Left ventricle myocardium inferior (tissue), 1 donor: ENCODE measurements around the gene C7orf33. TPM values are rescaled to one million over a fixed set of nuclear protein-coding genes. Genes with fewer than 3 reads are reported as not detected.
A peak's percentile ranks its signal among the peaks of the same experiment; 100 is the strongest.

Experiments used
- DNase-seq: peaks from one replicate; pipeline ENCODE4 v3.0.0-alpha.2; 2020
- H3K27ac ChIP-seq: fragments of 200-600 bp; replicated peaks from 2 replicates; pipeline ENCODE4 v1.8.0; 2021
- H3K27me3 ChIP-seq: fragments of 200-600 bp; 2 replicates; pipeline ENCODE4 v1.8.0; 2021; ENCODE audit warnings: low read depth
- H3K36me3 ChIP-seq: fragments of 200-600 bp; 2 replicates; pipeline ENCODE4 v1.8.0; 2021
- H3K4me1 ChIP-seq: fragments of 200-600 bp; 2 replicates; pipeline ENCODE4 v1.8.0; 2021
- H3K4me3 ChIP-seq: fragments of 200-600 bp; 2 replicates; pipeline ENCODE4 v1.8.0; 2021; ENCODE audit warnings: mild to moderate bottlenecking, moderate library complexity
- H3K9me3 ChIP-seq: fragments of 200-600 bp; replicated peaks from 2 replicates; pipeline ENCODE4 v1.8.0; 2021
- intact Hi-C: fragments of 100-400 bp; cut with micrococcal nuclease; formaldehyde crosslinking; loops from one replicate; pipeline ENCODE4 v1.11.0; 2022
- total RNA-seq: library from RNA; stranded (reverse); fragmentation: NEBNext Ultra II Directional; extraction: Animal tissue kit (Norgen Biotek cat#: 25700); gene quantifications from one replicate; pipeline ENCODE4 v1.2.1, GENCODE V29; 2021
- TF ChIP-seq, protein P1 (sequence below): fragments of 200-600 bp; IDR thresholded peaks from 2 replicates; pipeline ENCODE4 v1.8.0; 2021; ENCODE audit warnings: antibody characterized with exemption, mild to moderate bottlenecking, borderline replicate concordance
- donor health status: DM: no; HTN: yes; CAD: no; lungs with severe emphysema.

The C7orf33 gene
- total RNA-seq, 1 donor from 2014 or later, result not detected

- no peaks in the 10 kb centered on the region for H3K36me3 ChIP-seq
- H3K27me3 ChIP-seq, result no peaks in the 10 kb centered on the region
- no peak overlapping the region for H3K27ac ChIP-seq
- no peak overlapping the region for H3K4me3 ChIP-seq
- intact Hi-C loops, result no loop called here
- no peaks in the 10 kb centered on the region for H3K9me3 ChIP-seq
- H3K4me1 ChIP-seq, result peaks cover 10% of the 10 kb centered on the region
- peak; percentile 26 for DNase-seq
- TF ChIP-seq, protein P1, sequence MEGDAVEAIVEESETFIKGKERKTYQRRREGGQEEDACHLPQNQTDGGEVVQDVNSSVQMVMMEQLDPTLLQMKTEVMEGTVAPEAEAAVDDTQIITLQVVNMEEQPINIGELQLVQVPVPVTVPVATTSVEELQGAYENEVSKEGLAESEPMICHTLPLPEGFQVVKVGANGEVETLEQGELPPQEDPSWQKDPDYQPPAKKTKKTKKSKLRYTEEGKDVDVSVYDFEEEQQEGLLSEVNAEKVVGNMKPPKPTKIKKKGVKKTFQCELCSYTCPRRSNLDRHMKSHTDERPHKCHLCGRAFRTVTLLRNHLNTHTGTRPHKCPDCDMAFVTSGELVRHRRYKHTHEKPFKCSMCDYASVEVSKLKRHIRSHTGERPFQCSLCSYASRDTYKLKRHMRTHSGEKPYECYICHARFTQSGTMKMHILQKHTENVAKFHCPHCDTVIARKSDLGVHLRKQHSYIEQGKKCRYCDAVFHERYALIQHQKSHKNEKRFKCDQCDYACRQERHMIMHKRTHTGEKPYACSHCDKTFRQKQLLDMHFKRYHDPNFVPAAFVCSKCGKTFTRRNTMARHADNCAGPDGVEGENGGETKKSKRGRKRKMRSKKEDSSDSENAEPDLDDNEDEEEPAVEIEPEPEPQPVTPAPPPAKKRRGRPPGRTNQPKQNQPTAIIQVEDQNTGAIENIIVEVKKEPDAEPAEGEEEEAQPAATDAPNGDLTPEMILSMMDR, result no peak
Measured at GRCh38 chr7:148664324-148664723, 73.8 kb downstream of the C7orf33 start.

DNA sequence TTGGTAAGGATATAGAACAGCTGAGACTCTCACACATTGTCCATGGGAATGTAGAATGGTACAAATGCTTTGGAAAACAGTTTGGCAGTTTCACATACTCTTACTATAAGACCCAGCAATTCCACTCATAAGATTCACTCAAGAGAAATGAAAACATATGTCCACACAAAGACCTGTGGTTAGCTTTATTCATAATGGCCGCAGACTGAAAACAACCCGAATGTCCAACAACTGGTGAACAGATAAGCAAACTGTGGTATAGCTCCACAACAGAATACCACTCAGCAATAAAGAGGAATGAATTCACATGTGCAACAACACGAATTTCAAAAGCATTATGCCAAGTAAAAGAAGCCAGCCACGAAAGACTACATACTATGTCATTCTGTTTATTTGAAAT, 74.7 kb downstream of the C7orf33 start:
- intact Hi-C loops, result no loop called here

More for the DNA sequence above, 74.7 kb downstream of the C7orf33 start:
- Histone ChIP-seq H3K27ac (no peak overlapping the region), H3K9me3 (no peaks in the 10 kb centered on the region), H3K27me3 (no peaks in the 10 kb centered on the region), H3K4me1 (peaks cover 10% of the 10 kb centered on the region), H3K36me3 (no peaks in the 10 kb centered on the region), H3K4me3 (no peak overlapping the region)
- DNase-seq, result no peak
- TF ChIP-seq, protein P1, result no peak

Other genes with a start within 250 kb of the C7orf33 start
- gene CUL1, start 108.1 kb downstream of the C7orf33 start, total RNA-seq, result 48.2 TPM